ENCODE data around the gene NREP.

Gene NREP, protein sequence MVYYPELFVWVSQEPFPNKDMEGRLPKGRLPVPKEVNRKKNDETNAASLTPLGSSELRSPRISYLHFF

DNA sequence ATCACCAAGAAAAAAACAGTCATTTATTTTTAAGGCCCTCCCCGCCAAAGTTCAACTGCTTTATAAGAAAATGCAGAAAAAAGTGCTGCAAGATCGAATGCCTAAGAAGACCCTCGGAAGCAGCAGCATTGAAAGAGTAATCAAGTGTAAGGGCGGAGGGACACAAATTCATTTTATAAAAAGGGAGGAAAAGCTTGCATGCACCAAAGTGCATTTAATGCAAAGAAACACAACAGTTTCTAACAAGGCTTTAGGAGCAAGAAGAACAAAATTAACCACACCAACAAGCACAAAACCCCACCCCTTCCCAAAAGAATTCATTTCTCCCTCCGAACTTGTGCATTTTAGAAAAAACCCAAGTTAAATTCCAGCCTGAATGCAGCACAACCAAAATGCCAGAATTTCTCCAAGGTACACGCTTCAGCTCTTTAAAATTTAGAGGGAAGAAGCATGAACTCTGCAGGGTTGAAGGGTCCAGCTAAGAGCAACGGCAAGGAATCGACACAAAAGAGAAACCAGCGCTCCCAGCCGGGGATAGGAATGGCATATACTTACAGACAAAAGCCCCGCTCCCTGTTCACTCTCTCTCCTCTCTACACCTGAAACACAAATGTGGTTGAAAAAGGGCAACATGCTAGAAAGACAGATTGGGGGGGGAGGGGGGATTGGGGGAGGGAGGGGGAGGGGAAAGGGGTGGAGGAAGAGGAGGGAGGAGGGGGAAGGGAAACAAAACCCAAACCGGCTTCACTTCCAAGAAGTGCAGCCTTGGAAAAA is at the start of gene NREP:
TSS of gene NREP (minus strand) at position 614 of the 774 bp plus-strand sequence. CDS start 1,422 bp downstream, outside the sequence.
- peak; percentile 43 for DNase-seq (ENCODE audit: low spot score)

DNA sequence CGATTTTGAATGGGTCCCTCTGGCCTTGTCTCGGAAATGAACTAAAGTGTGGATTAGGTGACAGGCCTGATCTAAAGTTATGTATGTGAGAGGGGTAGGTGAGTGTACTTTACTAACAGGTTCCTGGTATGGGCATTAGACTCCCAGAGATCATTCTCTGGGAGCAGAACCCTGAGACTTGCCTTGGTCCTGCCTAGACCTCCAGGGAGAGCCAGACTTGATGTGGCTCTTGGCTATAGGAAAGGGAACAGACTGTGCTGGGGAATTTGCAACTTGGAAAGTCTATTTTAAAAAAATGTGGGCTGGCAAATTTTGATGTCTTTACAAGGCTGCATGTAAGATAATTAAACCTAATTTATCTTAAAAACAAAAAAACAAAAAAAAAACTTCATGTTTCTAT is 49.8 kb upstream of the NREP start:
- no peak for DNase-seq (ENCODE audit: low spot score)

DNA sequence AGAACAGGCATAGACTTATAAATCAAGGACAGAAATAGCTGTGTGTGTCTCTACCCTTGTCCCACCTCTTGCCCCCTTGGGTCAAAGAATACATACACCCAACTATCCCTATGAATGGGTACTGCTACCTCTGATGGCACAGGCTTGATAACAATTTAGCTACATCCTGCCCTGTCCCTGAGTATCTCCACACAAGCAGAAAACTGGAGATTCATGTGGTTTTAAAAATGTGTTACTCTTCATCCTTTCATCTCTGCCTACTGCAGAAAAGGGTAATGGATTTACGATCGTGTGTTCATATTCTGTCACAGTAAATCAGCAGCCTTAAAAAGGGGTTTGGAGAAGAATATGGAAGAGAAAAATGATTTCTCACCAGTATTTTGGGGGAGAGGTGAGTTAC is 49.2 kb upstream of the NREP start:
- DNase-seq (ENCODE audit: low spot score) = no peak

DNA sequence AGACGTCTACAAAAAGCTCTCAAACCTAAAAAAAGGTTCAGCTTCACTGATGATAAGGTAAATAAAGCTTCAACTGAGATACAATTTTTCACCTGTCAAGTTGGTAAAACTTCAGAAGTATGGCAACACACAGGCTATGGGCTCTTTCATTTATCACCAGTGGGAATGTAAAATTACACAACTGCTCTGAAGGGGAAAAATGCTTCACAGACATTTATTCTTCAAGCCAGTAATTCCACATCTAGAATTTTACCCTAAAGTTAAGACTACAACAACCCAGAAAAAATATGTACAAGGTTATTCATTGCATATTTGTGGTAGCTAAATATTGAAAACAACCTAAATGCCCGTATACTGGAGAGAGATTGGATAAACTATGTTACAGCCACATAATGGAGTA is 48.1 kb upstream of the NREP start:
- DNase-seq (ENCODE audit: low spot score) = no peak

DNA sequence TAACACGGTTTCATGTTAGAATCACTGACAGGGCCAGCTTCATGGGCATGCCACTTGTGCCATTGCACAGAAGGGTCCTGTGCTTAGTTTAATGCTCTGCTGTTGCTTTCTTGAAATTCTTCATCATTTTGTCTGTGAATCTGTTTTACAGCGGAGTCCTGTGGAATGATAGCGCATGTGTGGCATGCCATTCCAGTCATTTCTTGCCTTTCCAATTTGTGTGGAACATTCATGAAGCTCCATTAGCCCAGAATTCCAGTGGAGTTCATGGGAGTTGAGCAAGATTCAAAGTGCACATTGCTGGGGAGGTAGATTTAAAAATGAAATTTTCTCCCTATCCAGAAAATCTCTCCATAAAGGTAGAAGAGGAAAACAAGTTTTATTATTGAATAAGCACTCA is 43.4 kb upstream of the NREP start:
- DNase-seq (ENCODE audit: low spot score) = no peak

DNA sequence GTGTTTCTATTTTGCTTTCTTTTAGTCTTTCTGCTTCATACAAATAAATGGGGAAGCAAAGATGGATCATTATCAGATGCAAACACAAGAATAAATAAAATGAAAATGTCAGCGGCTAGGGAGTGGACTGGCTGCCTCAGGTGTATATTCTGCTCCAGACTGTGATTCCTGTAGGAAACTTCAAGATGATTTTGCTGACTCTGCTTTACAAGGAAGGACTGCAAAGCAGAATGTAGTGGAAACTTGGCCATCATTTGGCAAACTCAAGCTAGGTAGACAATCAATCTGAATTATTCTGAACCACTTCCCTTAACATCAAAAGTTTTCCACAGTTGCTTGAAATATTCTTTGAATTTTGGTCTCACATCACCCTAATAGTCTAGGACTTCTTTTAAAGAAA is 38.1 kb upstream of the NREP start:
- no peak for DNase-seq (ENCODE audit: low spot score)

DNA sequence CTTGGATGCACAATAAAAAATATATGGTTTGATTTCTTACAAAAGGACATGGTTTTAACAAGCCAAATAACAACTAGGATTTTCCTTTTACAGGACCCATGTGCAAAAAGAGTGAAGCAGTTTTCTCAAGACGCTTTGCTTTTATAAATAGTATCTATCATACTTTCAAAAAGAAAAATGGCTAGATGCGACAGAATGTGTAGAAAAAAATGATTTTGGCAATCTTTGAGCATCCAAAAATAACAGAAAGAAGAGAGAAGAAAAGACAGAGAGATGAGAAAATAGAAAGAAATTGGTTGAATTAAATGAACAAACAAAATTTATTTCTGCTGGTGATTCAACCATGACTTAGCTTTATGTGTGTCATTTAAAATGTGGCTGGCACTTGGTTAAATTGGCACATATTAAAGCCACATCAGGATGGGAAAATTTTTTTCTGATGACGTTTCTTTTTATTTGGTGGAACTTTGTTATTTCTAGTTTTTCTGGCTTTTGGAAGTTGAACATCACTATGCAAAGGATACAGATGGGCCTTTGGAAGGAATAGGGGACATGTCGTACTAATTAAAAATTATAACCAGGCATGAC is 35.6 kb upstream of the NREP start:
- no peak for DNase-seq (ENCODE audit: low spot score)

DNA sequence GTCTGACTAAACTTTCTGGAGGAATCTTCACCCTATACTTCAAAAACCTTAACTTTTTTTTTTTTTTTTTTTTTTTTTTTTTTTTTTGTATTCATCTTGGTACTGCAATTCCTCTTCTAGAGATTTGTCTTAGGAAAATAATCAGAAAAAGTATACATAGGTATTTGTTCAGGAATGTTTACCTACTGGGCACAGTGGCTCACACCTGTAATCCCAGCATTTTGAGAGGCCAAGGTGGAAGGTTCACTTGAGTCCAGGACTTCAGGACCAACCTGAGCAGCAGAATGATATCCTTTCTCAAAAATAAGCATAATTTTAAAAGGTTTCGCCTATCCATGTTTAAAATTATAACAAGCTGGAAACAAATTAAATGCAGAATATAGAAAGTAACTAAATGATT is 33.3 kb upstream of the NREP start:
- no peak for DNase-seq (ENCODE audit: low spot score)

DNA sequence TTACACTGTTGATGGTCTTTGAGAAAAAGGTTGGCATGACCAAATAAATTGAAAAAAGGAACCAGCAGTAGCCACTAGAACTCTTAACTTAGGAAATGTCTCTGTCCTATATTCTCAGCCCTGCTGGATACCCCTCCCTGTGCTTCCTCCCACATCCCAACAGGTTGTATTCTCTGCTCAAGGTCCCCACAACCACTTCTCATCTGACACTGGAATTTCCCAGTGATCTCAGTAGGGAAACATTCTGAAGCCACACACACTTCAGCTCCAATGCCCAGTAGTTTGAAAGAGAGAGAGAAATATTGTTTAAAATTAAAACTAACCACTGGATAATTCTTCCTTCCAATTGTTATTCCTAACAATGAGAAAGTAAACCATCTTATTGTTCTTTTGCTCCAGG is 30.0 kb upstream of the NREP start:
- no peak for DNase-seq (ENCODE audit: low spot score)

DNA sequence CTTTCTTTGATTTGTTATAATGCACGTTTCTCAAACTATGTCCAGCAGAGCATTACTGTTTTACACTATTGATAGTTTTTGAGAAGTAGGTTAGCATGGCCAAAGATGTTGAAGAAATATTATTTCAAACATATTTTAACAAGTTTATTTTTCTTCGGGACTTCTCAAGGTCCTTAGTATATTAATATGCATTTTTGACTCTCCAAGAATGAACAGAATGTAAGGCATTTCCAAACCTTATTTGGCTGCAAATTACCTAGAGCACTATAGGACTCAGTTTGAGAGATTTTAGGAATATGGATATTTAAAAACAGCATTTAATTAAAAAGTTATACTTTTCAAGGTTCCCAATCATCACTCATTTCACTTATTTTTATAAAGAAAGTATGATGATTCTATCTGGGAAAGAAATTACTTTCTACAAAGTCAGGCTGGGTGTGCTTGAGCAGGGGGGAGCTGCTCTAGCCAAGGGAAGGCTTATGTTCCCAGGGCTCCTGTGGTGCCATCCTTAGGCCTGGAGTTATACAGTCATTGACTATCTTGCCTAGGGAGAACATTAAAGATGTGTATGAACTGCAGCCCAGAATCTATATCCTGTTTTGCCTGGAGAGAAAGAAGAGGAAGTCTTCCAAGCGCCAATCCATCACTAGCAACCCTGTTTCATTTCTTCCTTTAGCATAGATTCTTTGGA is 27.6 kb upstream of the NREP start:
- no peak for DNase-seq (ENCODE audit: low spot score)

DNA sequence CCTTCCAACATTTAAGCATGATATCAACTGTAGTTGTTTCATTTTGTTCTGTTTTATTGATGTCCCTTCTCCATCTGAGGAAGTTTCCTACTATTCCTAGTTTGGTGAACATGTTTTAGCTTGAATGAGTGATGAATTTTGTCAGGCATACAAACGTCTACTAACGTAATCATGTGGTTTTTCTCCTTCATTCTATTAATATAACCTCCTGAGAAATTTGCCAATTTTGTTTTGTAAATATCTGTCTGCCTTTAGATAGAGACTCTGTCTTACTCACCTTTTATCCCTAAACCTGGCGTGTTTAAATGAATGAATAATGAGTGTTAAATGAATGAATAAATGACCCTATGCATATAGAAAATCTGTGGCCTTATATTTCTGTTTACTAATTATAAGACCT is 26.5 kb upstream of the NREP start:
- DNase-seq (ENCODE audit: low spot score) = no peak

DNA sequence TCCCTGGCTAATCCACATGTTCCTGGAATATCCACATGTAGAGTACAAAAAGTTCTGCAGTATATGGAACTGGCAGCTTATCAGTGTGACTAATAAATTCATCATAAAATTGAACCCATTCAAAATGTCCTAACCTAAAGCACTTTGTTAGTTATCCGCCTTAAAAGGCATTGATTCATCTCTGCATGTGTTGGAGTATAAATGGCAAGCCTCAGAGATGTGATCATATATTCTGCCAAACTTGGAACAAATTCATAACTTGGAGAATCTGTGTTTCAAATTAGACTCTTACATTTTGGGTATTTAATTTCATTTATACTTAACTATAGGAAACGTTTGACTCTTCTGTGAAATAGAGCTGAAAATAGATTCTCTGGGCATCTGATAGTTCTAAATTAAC is 25.2 kb upstream of the NREP start:
- no peak for DNase-seq (ENCODE audit: low spot score)

DNA sequence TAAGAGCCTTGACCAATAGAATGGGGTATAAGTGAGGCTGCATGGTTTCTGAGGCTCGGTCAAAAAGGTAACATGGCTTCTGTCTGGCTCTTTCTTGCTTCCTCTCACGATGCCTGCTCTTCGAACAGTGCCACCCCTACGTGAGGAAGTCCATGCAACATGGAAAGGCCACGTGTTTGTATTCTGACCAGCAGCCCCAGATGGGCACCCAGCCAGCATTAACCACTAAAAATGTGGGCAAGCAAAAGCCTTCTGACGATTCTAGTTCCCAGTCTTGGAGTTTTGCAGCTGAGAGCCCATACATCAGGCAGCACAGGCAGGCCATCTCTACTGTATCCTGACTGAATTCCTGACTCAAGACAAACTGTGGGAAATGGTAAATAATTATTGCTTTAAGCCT is 24.2 kb upstream of the NREP start:
- DNase-seq (ENCODE audit: low spot score) = peak; percentile 51

DNA sequence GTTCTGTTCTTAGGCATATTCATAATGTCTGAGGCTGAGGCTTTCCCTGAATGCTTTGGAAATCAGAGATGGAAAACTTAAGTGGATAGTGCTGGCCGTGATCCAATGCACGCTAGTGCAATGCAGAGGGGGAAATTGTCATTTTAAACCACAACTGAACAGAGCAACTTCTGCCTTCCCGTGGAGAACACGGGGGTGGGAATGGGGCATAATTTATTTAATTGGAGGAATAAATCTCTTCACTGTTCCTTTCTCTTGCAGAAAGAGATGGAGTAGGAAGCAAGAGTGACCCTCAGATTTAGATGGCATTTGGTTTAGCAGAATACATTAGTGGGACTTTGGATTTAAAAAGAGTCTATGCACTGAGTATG is 22.9 kb upstream of the NREP start:
- DNase-seq (ENCODE audit: low spot score) = no peak

DNA sequence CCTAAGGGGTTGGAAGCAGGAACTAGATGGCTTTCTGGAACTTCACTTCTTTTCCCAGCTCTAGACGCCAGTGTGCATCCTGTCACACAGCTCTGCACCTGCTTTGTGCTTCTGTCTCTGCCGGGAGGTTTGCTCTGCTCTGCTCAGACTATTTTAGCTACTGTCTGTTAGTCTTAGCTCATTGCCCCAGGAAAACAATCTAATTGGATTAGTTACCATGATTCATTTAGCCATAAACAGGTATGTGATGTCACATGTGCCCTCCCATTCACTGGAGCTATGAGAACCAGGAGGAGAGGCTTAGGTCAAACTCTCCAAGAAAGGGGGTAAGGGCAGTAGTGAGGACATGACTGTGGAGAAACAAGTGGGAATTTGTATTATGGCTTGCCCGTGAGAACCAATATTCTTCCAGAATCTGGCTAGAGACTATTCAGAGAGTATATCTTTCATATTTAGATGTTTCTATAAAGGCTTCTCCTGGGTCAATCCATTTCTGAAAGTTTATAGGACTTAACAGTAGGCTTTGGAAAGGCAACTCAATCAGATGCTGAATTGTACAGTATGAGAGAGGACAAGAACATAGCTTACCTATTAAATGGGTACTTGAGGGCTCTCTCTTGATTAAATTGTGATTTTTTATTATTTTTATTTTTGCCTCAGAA is 22.4 kb upstream of the NREP start:
- DNase-seq (ENCODE audit: low spot score) = no peak

DNA sequence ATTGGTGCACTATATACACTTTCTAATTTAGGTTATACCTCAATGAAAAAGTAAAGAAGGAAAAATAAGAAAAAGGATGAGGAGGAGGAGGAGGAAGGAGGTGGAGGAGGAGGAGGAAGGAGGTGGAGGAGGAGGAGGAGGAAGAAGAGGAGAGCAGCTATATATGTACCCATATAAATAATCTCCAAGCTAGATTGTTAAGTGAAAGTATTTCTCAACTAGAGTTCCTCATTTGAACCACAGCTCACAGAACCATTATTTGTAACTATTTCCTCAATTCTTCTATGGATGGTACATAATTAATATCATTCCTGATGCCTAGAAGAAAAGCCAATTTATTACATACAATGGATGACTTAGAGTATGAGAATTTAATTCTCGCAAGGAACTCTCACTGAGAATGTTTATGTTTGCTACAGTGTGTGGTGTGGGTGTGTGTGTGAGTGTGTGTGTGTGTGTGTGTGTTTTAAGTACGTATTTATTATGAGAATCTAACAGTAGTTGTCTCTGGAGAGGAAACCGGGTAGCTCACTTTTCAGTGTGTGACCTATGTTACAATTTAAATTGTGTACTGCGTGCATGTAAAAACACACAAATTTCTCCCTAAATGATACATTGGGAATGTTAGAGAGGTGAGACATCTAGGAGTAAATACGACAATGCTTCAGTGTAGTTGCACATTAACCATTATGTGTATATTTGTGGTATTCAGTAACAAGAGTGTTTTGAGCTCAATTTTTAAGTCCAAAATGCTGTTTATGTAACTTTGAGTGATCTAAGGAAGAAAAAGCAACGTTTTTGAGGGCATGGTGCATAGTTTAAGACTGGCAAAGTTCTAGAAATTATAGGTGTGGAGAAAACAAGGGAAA is 20.2 kb upstream of the NREP start:
- no peak for DNase-seq (ENCODE audit: low spot score)

DNA sequence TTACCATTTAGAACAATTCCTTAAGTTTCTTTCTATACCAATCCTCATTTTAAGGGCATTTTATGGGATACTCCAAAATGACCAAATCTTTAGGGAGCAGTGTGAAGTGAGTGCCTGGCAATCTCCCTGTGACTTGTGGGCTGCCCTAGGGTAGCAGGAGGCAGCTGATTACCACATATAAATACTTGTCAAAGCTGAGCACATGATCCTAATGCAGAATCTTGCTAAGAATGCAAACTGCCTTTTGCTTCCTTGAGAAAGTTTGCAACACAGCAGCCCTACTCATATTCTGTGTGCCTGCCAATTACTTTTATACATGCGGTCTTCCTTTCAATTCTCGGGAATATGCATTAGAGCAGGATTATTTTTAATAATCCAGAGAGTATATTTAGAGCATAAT is 18.2 kb upstream of the NREP start:
- no peak for DNase-seq (ENCODE audit: low spot score)

DNA sequence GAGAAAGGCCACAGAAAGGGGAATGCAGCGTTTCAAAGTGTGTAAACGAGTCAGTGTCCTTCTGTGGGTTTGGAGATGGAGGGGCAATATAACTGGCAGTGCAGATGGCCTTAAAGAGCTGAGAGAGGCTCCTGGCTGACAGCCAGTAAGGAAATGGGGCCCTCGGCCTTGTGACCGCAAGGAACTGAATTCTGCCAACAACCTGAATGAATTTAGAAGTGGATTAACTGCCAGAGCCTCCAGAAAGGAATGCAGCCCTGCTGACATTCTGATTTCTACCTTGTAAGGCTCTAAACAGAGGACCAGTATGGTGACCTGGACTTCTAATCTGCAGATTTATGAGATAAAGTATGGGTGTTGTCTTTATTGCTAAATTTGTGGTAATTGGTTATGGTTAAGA is 17.5 kb upstream of the NREP start:
- DNase-seq (ENCODE audit: low spot score) = peak; percentile 30

DNA sequence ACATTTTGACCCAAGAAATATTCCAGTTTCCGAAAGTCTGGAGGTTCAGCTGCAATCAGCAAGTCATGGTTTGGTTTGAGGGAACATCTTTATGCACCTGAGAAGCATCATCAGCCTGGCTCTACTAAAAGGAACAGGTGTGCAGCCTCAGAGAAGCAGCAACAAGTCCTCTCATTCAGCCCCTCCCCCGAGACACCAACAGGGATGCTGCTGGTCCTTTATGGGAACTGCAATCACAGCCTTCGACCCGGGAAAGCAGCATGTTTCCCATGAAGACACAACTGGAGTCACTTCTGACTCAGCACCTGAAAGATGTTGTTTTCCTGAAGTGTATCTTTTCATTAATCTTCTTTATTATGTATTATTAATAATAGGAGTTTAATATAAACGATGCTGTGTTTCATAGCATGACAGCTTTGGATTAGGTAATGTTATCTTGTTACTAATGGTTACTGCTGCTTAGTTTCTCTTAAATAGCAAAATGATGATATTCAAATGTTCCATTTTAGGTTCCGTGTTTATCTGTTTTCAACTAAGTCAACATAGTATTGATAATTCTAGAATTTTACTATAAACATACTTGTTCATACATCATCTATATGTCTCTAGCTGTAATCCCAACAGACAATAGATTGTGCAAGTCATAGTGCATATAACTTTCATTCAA is 15.6 kb upstream of the NREP start:
- DNase-seq (ENCODE audit: low spot score) = no peak

DNA sequence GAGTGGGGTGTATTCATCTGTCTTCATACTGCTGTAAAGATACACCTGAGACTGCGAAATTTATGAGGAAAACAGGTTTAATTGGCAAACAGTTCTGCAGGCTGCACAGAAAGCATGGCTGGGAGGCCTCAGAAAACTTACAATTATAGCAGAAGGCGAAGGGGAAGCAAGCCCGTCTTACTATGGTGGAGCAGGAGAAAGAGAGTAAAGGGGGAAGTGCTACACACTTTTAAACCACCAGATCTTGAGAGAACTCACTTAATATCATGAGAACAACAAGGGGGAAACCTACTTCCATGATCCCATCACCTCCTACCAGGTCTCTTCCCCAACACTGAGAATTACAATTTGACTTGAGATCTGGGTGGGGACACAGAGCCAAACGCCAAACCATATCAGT is 12.5 kb upstream of the NREP start:
- no peak for DNase-seq (ENCODE audit: low spot score)

All from Ammon's horn (tissue), 1 donor.